A673 (cell line): ENCODE results near the gene ANKRD11.

Experiments
- EZH2 ChIP-seq: fragments of 200-600 bp; sonication (generic); IDR thresholded peaks from 2 replicates; pipeline ENCODE4 v1.6.1; 2017; ENCODE audit warnings: borderline replicate concordance, low read depth, mild to moderate bottlenecking, mixed read lengths, antibody characterized with exemption, low read length; ENCODE audit not compliant: poor library complexity, severe bottlenecking
- TF ChIP-seq, protein P1 (sequence below): fragments of 300-800, 200-600 bp; sonication (generic); conservative IDR thresholded peaks from 2 replicates; pipeline ENCODE4 v1.5.1; 2017; ENCODE audit warnings: low read depth, mild to moderate bottlenecking, antibody characterized with exemption, low read length, moderate library complexity, mixed read lengths

DNA sequence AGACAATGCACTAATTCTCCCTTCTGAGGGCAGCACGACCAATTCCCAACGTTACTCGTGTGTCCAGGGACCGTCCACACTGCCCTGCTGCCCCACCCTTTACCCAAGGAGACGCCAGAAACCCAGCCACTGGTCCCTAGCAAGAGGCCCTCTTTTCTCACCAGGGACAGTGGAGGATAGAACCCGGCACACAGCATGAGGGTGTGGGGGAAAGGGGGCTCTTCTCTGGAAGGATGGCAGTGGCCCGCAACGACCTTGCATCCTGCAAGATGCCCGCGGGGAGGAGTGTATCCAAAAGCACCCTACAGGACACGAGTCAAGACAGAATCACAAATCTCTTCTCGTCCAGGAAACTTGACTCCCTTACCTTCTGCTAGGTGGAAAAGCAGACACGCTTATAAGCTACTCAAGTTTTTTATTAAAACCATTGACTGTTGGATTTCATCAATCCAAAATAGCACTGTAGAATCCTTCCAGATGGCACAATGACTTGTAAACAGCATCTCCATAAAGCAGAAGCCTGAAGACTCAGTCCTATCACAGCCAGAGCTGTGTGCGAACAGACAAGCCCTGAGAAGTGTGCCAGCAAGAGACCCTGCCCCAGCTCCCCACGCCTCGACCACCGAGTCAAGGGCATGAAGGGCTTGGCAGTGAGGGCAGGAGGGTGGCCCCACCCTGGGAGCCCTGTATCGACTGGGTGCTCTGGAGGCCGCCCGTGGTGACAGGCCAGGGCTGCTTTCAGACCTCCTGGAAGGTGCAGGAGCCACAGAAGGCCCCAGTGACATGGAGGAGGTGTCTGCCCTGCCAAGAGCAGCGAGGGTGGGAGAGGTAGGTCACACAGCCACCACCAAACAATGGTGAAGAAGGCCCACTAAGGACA, 103.8 kb downstream of the ANKRD11 start:
- TF ChIP-seq, protein P1, sequence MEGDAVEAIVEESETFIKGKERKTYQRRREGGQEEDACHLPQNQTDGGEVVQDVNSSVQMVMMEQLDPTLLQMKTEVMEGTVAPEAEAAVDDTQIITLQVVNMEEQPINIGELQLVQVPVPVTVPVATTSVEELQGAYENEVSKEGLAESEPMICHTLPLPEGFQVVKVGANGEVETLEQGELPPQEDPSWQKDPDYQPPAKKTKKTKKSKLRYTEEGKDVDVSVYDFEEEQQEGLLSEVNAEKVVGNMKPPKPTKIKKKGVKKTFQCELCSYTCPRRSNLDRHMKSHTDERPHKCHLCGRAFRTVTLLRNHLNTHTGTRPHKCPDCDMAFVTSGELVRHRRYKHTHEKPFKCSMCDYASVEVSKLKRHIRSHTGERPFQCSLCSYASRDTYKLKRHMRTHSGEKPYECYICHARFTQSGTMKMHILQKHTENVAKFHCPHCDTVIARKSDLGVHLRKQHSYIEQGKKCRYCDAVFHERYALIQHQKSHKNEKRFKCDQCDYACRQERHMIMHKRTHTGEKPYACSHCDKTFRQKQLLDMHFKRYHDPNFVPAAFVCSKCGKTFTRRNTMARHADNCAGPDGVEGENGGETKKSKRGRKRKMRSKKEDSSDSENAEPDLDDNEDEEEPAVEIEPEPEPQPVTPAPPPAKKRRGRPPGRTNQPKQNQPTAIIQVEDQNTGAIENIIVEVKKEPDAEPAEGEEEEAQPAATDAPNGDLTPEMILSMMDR = no peak
- TF ChIP-seq EZH2 = no peak
